GM12875 (cell line): ENCODE measurements around the gene MBD2.

Source experiments
- H3K4me3 ChIP-seq: one replicate; pipeline ENCODE4 v1.5.1; 2011; ENCODE audit warnings: low read depth, low read length, control low read depth
- CTCF ChIP-seq: IDR thresholded peaks from 2 replicates; pipeline ENCODE4 v1.5.1; 2011; ENCODE audit warnings: low read depth, mild to moderate bottlenecking, control low read depth, inconsistent platforms, low read length, moderate library complexity, borderline replicate concordance; ENCODE audit not compliant: insufficient read depth

The MBD2 gene

GRCh38 chr18:54163453-54163852 lies 61.0 kb downstream of the MBD2 start:
- no peak overlapping the region for H3K4me3 ChIP-seq

GRCh38 chr18:54162431-54162830 lies 62.0 kb downstream of the MBD2 start:
- H3K4me3 ChIP-seq: no peak overlapping the region

More at GRCh38 chr18:54163453-54163852, 61.0 kb downstream of the MBD2 start:
- TF ChIP-seq CTCF: no peak

GRCh38 chr18:54161267-54161666 lies 63.2 kb downstream of the MBD2 start:
- no peak overlapping the region for H3K4me3 ChIP-seq
- TF ChIP-seq CTCF: no peak

More at GRCh38 chr18:54162431-54162830, 62.0 kb downstream of the MBD2 start:
- no peak for TF ChIP-seq CTCF

GRCh38 chr18:54159906-54160305 lies 64.6 kb downstream of the MBD2 start:
- H3K4me3 ChIP-seq: no peak overlapping the region
- TF ChIP-seq CTCF: no peak

- TF ChIP-seq CTCF: no peak
- H3K4me3 ChIP-seq: no peak overlapping the region
Measured at GRCh38 chr18:54157646-54158385, 66.7 kb downstream of the MBD2 start.

- TF ChIP-seq CTCF: no peak
- H3K4me3 ChIP-seq: no peak overlapping the region
Measured at GRCh38 chr18:54155412-54155811, 69.1 kb downstream of the MBD2 start.

GRCh38 chr18:54154231-54154630 lies 70.2 kb downstream of the MBD2 start:
- no peak for TF ChIP-seq CTCF
- H3K4me3 ChIP-seq: no peak overlapping the region
